ENCODE measurements around the gene SUZ12.
"Not testable (repeated sequence)": the region's sequence is repeated elsewhere in the genome, so short reads cannot be mapped to it uniquely, and the experiment has no call there.

GRCh38 chr17:32041306-32041875 is 104.6 kb downstream of the SUZ12 start:
- TF ChIP-seq, protein P1, sequence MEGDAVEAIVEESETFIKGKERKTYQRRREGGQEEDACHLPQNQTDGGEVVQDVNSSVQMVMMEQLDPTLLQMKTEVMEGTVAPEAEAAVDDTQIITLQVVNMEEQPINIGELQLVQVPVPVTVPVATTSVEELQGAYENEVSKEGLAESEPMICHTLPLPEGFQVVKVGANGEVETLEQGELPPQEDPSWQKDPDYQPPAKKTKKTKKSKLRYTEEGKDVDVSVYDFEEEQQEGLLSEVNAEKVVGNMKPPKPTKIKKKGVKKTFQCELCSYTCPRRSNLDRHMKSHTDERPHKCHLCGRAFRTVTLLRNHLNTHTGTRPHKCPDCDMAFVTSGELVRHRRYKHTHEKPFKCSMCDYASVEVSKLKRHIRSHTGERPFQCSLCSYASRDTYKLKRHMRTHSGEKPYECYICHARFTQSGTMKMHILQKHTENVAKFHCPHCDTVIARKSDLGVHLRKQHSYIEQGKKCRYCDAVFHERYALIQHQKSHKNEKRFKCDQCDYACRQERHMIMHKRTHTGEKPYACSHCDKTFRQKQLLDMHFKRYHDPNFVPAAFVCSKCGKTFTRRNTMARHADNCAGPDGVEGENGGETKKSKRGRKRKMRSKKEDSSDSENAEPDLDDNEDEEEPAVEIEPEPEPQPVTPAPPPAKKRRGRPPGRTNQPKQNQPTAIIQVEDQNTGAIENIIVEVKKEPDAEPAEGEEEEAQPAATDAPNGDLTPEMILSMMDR (IDR thresholded peaks at IDR 0.05), result not testable (repeated sequence)
- TF ChIP-seq POLR2A (IDR thresholded peaks at IDR 0.05), result not testable (repeated sequence)
